GM18909 (cell line): ENCODE data around the gene MRPL55.
A peak's percentile ranks its signal among the peaks of the same experiment; 100 is the strongest.
"Not testable (repeated sequence)": the region's sequence is repeated elsewhere in the genome, so short reads cannot be mapped to it uniquely, and the experiment has no call there.

Experiments used
- ATAC-seq: cut with Tn5 transposase; IDR thresholded peaks from one replicate; pipeline ENCODE4 v1.9.1; 2021; ENCODE audit warnings: mild to moderate bottlenecking; ENCODE audit not compliant: unreplicated experiment, poor library complexity

Gene MRPL55

DNA sequence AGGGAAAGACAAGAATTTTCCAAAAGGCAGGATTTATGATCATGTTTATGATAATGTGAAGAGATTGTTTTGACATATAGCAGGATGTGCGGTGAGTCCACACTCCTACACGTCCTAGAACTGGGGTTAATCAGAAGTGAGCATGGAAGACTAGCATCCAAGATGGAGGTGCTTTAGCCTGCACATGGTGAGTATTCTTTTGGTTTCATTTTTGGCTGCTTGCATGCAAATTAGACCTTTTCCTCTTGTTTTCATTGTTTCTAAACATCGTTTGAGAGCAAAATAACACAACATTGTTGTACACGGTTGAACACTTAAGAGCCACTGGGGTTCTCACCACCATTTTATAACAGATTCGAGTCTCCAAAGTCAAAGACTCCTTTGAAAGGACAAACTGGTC, 16.1 kb upstream of the MRPL55 start:
- ATAC-seq = no peak

DNA sequence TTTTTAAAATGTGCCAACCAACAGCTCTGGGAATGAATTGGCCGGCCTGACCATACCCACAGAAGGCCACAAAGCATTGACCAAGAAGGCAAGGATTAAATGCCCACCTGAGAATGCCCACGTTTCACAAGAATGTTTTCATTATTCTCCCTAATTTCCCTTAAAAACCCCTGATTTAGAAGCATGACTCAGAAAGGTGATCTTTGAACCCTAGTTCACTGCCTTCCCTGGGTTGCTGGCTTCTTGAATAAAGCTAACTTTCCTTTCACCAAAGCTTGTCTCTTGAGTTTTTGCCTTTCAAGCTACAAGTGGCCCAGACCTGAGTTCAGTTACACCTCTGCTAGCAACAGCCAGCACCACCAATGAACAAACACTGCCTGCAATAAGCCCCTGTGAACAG, 14.4 kb upstream of the MRPL55 start:
- ATAC-seq = no peak

DNA sequence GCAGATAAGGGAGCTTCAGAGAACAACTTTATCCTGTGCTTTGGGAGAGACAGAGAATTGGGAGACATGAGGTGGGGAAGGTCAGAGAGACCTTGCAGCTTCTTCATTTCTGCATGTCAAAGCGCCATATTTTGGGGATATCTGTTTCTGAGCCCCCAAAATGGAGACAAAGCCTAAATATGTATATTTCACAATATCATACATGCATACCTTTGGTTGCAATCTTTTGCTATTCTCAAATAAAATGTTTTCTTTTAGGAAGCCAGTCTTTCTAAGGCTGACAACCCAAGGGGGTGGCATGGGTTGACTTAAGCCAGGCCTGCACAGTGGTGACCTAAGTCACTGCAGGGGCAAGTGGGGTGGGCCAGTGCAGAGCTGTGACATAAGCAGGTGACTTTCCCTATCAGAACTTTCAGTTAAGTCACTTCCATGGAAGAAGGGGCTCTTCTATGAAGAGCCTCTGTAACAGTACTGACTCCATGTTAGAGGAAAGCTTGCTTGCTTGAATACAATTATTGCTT, 13.9 kb upstream of the MRPL55 start:
- no peak for ATAC-seq

DNA sequence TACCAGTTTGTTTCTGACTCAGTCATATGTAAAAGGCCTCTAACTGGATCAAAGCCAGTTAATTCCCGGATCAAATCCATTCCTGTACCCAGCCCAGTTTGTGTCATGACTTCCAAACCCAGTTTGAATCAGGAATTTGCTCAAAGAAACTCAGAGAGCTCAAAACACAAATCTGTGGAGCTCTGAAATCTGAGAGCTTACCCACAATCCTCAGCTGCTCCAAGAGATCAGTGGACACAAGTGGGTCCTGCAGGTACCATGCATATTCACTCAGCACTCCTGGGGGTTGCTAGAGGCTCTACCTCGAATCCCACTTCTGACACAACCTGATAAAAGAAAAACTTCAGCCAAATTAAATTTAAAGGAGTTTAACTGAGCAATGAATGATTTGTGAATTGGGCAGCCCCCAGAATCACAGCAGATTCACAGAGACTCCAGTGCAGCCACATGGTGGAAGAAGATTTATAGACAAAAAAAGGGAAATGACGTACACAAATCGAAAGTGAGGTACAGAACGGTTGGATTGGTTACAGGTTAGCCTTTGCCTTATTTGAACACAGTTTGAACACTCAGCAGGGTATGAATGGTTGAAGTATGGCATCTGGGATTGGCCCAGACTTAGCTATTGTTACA, 11.9 kb upstream of the MRPL55 start:
- ATAC-seq = no peak

DNA sequence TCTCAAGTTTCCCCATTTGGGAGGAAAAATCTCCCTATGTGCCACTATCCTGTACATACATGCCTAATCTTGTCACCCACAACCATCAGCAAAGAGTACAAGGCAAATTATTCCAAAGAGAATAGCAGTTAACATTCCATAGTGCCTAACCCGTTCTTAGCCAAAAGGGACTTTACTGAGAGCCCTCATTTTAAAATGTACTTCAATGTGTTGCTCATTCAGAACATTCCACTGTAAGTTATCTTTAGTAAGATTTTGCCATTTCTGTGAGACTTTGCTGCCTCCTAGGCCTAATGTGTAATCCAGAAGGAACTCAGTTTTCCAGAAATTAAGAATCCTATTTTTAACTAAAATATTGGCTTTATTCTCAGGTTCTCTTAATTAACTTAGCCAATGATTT, 11.3 kb upstream of the MRPL55 start:
- ATAC-seq = no peak

DNA sequence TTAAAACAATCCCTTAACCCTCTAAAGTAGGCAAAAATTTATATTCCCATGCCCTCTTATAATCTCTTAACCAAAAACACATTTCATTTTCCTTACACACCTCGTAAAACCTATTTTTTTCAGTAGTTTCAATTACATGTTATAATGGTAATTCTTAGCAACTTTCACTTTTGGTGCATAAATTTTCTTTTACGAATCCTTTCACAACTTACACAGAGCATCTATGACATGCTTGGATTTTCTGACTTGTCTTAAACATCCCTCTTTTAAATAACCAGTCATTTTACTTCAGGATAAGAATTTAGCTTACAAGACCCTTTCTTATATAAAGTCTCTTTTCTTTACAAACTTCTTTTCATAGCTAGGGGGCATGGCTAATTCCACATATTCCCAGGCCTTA, 8.9 kb upstream of the MRPL55 start:
- no peak for ATAC-seq

DNA sequence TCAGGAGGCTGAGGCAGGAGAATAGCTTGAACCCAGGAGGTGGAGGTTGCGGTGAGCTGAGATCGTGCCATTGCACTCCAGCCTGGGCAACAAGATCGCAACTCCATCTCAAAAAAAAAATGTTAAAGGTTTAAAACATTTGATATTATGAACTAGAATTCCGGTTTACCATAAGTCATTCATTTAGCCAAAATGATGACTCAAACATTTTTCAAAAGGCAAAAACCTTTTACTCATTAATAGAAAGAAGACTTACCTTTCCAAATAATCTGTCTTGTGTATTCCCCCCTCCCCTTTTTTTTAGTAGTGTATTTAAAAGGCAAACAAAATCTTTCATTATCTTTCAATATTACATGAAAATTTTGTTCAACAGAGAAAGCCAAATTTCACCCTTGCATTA, 8.2 kb upstream of the MRPL55 start:
- no peak for ATAC-seq

DNA sequence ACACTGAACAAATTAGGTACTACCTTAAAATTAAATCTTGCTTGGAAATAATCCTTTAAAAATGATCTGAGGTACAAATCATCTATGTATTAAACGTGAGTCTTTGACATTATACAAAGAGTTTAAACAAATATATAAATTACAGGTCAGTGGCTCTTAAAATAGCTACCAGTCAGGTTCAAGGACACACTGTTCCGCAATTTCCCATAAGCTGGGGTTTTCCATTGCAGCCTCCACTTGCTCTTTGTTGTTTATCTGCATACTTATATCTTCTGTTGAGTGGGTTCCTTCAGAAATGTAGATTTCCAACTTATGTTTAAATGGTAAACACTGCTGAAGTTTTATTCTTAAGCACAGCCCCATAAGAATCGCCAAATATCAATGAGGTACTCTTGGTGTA, 5.7 kb upstream of the MRPL55 start:
- no peak for ATAC-seq

DNA sequence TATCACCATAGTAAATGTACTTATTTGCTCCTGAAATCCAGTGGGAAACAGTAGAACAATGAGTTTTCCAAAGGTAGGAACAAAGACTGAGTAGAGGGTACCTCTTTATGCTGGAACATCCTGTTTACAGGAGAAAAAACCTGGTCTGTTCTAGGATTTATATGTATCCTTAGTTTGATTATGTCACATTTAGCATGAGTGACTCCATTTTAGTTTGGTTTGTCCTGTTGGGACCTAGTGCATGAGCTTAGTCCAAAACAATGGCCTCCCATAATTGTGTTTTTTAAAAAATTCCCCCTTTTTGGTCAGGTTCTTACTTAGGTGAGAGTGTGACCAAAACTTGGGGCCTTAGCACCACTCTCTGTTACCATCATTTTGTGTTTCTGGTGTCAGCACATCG, 3.5 kb upstream of the MRPL55 start:
- ATAC-seq = no peak

DNA sequence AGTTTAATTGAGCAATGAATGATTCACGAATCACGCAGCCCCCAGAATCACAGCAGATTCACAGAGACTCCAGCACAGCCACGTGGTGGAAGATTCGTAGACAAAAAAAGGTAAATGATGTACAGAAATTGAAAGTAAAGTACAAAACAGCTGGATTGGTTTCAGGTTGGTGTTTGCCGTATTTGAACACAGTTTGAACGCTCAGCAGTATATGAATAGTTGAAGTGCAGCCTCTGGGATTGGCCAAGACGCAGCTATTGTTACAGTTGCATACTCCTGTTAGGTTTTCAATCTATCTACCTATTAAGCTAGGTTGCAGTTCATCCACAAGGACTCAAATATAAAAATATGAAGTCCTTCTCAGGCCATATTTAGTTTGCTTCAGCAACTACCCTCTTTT, 3.1 kb upstream of the MRPL55 start:
- ATAC-seq = no peak

DNA sequence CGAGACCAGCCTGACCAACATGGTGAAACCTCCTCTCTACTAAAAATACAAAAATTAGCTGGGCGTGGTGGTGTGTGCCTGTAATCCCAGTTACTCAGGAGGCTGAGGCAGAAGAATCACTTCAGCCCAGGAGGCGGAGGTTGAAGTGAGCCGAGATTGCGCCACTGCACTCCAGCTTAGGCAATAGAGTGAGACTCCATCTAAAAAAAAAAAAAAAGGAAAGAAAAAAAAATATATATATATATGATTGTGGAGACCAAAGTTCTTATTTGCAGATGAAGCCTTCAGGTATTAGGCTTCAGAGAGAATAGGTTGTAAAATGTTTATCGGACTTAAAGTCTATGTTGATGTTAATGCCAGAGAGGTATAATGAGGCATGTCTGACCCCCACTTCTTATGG, 2.2 kb upstream of the MRPL55 start:
- ATAC-seq = not testable (repeated sequence)

DNA sequence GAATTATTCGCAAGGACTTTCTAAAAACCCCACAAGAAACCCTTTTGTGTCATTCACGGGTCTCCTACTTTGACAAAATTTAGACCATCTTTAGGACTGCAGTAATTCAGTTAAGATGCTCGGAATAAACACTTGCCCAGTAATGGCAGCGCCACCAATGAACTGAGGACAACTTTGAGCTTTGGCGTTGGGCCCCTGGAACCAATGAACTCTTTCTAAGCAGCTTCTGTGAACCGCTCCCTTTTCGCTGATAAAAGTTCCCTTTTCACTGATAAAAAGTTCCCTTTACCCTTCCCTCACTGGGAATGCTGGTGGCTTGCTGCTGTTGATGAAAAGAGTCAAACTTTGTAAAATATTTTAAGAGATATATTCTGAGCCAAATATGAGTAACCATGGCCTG, 1.5 kb upstream of the MRPL55 start:
- no peak for ATAC-seq

DNA sequence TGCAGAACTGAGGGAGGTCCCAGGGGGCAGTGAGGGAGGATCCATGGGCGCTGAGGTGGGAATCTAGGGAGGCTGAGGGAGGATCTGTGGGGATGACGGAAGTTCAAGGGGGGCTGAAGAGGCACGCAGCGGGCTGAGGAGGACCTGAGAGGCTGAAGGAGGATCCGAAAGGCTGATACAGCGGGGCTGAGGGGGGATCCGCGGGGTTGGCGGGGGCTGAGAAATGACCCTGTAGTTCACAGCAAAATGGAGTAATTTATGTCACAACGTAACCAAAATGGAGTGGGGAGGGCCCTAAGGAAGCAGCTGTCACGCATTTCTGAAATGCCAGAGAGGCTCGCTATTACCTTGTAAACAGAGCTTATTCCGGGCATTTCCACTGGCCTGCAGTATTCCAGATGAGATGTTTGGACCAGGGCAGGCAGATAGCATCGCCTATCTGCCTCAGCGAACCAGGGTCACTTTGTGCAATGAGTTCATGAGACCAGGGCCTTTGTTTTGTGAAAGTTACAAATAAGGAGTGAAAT, 926 bp upstream of the MRPL55 start:
- ATAC-seq = peak; percentile 1

DNA sequence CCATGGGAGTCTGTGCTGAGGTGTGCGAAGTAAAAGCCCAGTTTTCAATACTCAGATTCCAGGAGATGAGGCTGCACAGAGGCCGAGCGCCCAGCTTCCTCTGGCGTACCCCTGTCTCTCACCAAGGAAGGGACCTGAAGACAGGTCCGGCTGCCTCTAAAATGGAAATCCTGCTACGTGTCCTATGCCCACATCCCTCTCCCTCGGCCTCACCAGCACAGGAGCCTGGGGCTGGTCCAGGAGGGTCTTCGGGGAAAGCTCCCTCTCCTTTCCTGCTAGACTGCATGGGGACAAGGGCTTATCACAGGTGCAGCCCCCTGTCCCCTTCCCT, 392 bp downstream of the MRPL55 start:
- no peak for ATAC-seq

DNA sequence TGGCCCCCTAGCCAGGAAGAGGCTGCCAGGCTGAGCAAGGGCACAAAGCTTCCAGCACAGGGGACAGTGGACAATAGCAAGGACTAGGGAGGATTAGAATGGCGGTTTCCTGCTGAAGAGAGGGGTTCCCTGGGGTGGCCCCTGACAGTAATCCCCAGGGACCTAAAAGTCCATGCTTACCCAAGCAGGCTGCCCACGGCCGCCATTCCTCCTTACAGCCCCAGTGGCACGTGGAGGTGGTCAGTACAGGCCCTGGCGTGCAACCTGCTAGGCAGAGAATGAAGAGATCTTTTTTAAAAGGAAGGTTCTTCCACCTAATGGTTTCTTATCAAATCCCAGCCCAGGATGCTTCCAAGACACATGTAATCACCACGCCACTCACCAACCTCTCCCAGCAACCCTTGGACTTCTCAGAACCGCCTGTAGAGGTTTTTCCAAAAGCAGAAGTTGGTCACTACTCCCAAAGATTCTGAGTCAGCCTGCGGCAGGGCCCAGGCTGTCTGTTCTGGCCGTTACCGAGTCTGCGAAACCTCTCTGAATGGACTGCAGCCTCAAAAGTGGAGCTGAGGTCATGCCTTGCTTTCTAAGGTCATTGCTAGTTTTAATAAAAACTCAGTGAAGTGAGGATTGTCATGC, 926 bp downstream of the MRPL55 start:
- no peak for ATAC-seq

DNA sequence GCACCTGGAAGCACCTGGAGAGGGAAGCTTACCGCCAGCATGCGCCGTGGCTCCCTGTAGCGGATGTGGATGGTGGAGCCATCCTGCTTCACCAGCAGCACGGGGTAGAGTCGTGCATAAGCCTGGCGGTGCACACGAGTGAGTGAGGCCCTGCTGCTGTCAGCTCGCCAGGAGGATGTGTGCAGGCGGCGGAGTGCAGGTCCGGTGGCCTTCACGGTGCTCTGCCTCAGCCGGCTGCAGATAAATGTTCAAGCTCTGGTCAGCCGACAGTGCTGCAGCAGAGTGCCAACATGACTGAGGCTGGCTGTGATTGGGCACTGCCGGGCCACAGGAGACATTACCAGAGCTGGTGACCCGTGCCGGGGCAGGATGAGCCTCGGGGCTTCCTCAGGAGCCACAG, 1.5 kb downstream of the MRPL55 start:
- no peak for ATAC-seq

DNA sequence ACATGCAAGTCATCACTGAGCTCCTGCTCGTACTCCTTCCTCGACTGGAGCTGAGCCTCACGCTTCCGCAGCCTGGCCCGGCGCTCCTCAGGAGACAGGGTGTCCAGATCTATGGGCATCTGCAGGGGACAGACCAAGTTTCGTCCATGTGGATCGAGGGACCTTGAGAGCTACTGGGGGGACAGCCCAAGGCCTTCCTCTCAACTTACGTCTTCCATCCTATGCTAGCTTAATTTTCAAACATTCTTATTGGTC, 2.4 kb downstream of the MRPL55 start:
- no peak for ATAC-seq

DNA sequence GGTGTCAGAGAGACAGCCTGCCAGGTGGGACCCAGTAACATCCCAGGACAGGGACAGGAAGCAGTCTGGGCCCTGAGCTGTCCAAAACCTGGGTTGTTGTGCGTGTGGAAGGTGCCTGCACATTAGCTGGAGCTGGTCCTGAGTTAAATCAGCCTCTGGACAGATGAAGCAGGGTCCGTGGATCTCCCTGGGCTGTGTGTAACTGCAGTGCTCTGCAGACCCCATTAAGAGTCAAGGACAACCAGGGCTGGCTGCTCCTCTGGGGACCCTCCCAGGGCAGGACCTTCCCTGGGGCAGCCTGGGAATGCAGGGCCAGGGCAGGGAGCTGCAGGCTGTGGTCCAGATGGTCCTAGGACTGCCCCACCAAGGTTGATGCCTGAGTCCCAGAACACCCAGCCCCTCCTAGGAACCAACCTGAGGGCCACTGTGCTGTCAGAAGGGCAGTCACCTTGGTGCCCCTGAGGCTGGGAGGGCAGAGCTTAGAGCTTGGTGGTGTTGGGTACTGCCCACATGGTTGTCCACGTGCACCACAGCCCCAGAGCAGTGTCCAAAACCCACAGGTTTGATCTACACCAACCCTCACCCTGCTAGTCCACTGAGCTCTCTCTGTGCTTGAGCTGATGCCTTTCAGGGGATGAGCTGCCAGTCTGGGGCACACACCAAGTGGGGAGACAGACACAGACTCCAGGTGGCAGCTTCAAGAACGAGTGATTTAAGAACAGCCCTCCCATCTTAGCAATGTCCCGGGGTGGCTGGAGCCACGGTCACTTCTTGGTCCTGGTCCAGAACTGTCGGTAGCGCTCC, 2.9 kb downstream of the MRPL55 start:
- ATAC-seq = no peak

DNA sequence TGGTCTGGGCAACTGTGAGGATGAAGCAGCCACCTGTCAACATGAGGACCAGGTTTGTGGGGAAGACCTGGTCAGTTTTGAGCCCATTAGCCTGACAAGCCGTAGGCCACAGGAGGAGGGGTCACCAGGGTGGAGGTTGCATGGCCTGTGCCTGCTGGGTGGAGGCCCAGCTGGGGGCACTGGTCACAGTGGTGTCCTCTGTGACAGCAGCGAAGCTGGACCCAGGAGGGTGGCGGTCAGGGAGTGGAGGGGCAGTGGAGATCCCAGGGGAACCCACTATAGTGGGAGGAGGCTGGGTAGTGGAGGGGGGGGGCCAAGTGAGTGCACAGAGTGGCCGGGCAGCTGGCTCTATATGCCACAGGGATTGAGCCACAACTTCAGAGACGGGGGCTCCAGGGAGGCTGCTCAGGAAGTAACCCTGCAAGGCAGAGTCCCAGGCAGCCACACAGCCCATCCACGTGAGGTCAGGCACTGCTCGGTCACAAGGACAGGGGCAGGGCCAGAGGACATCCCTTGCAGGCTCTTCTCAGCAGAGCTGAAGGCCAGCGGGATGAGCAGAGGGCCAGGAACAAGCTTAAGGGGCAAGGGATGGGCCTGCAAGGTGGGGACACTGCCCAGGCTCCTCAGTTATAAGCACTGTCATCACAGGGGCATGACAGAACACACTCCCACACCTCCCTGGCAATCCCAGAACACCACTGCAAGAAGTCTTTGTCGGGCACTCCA, 3.7 kb downstream of the MRPL55 start:
- no peak for ATAC-seq

DNA sequence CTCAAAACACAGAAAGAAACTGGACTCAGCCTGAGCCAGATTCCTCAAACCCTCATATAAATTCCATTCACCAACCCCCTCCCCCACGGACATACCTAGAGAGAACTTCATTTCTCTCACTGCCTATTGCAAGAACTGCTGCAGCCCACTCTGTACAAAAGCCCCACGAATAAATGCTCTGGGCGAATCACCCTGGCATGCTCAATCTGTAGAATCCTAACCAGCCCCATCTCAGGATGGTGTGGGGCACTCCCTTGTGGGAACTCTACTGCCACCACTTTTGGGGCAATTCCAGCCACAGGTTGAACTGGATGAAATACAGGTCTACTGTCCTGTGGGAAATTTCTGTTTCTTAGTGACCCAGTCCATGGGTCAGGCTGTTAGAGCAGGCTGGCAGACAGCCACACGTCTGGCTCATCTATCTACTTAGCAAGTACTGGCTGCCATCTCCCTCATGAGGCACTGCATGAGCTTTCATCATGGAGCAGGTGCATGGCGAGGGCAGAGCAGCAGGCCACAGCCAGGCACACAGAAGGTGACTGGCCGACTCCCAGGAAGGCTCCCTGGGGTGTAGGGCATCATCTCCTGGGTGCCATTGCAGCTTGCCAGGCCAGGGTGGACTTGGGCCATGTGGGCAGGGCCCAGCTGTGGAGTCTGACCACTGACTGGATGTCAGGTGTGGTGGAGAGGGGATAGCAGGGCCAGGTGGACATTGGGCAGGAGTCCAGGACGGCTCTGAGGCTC, 4.4 kb downstream of the MRPL55 start:
- no peak for ATAC-seq
